SK-N-SH (cell line): Measurements from ENCODE around the gene SEPSECS. TPM values are rescaled to one million over a fixed set of nuclear protein-coding genes. Genes with fewer than 3 reads are reported as not detected.

Source experiments
- CTCF ChIA-PET: fragments of 300-600, 350-600 bp; formaldehyde crosslinking; extraction: SDS; loops from one replicate; lab custom pipeline; 2021; lab: Yijun Ruan, JAX
- POLR2A ChIA-PET: fragments of 350-600 bp; sonication (Branson Sonifier 250); formaldehyde crosslinking; extraction: SDS; loops from one replicate; lab custom pipeline; 2020; ENCODE audit warnings: antibody characterized with exemption, inconsistent platforms; lab: Yijun Ruan, JAX
- DNase-seq: peaks from one replicate; pipeline ENCODE4 v3.0.0; 2012
- H2AFZ ChIP-seq: fragments of 200-600 bp; sonication (generic); 2 replicates; pipeline ENCODE4 v1.8.1; 2016; ENCODE audit warnings: antibody characterized with exemption, mild to moderate bottlenecking, low read depth
- H3F3A ChIP-seq: fragments of 200-600 bp; sonication (generic); replicated peaks from 2 replicates; pipeline ENCODE3; 2016; ENCODE audit warnings: antibody characterized with exemption, mild to moderate bottlenecking; ENCODE audit not compliant: insufficient read depth
- H3K27ac ChIP-seq, 2 experiments: fragments of 200-500 bp in 1 of 2; fragments of 200-600 bp in 1 of 2; sonication (Bioruptor generic) in 1 of 2; sonication (generic), shearing (Covaris generic) in 1 of 2; 2 replicates each; pipeline versions ENCODE4 v1.5.1 to v1.6.1; 2014 to 2016; ENCODE audit warnings: low read depth in 2 of 2, inconsistent platforms in 1 of 2, low read length in 1 of 2, mild to moderate bottlenecking in 1 of 2, mixed read lengths in 1 of 2
- H3K27me3 ChIP-seq: fragments of 200-600 bp; sonication (generic), shearing (Covaris generic); 2 replicates; pipeline ENCODE4 v1.6.1; 2016; ENCODE audit warnings: mixed run types; ENCODE audit not compliant: insufficient read depth
- H3K36me3 ChIP-seq, 2 experiments: fragments of 200-500 bp in 1 of 2; fragments of 200-600 bp in 1 of 2; sonication (Bioruptor generic) in 1 of 2; sonication (generic) in 1 of 2; replicated peaks in 1 of 2; 2 replicates each; pipeline versions ENCODE3 to v1.5.1; 2014 to 2016; ENCODE audit warnings: low read length in 1 of 2, mild to moderate bottlenecking in 1 of 2; ENCODE audit not compliant: insufficient read depth in 2 of 2, control insufficient read depth in 1 of 2
- H3K4me1 ChIP-seq, 2 experiments: fragments of 200-500 bp in 1 of 2; fragments of 200-600 bp in 1 of 2; sonication (Bioruptor generic) in 1 of 2; sonication (generic), shearing (Covaris generic) in 1 of 2; 2 replicates each; pipeline versions ENCODE4 v1.5.1 to v1.6.1; 2014 to 2016; ENCODE audit warnings: low read depth in 1 of 2, low read length in 1 of 2, mixed run types in 1 of 2; ENCODE audit not compliant: insufficient read depth in 2 of 2, control insufficient read depth in 1 of 2
- H3K4me2 ChIP-seq: fragments of 200-600 bp; sonication (generic), shearing (Covaris generic); 2 replicates; pipeline ENCODE4 v1.6.1; 2017; ENCODE audit warnings: mixed run types
- H3K4me3 ChIP-seq, 2 experiments: fragments of 200-500 bp in 1 of 2; fragments of 200-600 bp in 1 of 2; sonication (Bioruptor generic) in 1 of 2; sonication (generic), shearing (Covaris generic) in 1 of 2; 2 replicates each; pipeline versions ENCODE4 v1.5.1 to v1.8.1; 2014 to 2016; ENCODE audit warnings: low read depth in 2 of 2, inconsistent platforms in 1 of 2, low read length in 1 of 2, mild to moderate bottlenecking in 1 of 2, mixed read lengths in 1 of 2, moderate library complexity in 1 of 2
- H3K79me2 ChIP-seq: fragments of 200-600 bp; sonication (generic); 2 replicates; pipeline ENCODE4 v1.8.1; 2017; ENCODE audit warnings: mild to moderate bottlenecking; ENCODE audit not compliant: insufficient read depth
- H3K9ac ChIP-seq: fragments of 200-600 bp; sonication (generic); 2 replicates; pipeline ENCODE4 v1.6.1; 2017; ENCODE audit warnings: mixed run types
- H3K9me2 ChIP-seq: fragments of 200-600 bp; sonication (generic); 2 replicates; pipeline ENCODE4 v1.6.1; 2017; ENCODE audit warnings: mixed run types
- H3K9me3 ChIP-seq: fragments of 200-600 bp; sonication (generic); 2 replicates; pipeline ENCODE4 v1.6.1; 2017; ENCODE audit warnings: mixed run types, mild to moderate bottlenecking, moderate library complexity
- H4K20me1 ChIP-seq: fragments of 200-600 bp; sonication (generic); 2 replicates; pipeline ENCODE4 v1.6.1; 2017; ENCODE audit warnings: mild to moderate bottlenecking, mixed run types; ENCODE audit not compliant: insufficient read depth
- ELF1 ChIP-seq: IDR thresholded peaks from 2 replicates; pipeline ENCODE4 v1.4.0; 2012
- FOSL2 ChIP-seq: IDR thresholded peaks from 2 replicates; pipeline ENCODE4 v1.4.0; 2012; ENCODE audit warnings: low read depth, mild to moderate bottlenecking, moderate library complexity, borderline replicate concordance
- GABPA ChIP-seq: IDR thresholded peaks from 2 replicates; pipeline ENCODE4 v1.4.0; 2012; ENCODE audit warnings: low read depth, mild to moderate bottlenecking
- GATA2 ChIP-seq: sonication (generic); formaldehyde crosslinking; IDR thresholded peaks from 2 replicates; pipeline ENCODE4 v1.5.0; 2020; ENCODE audit warnings: mild to moderate bottlenecking, missing genetic modification reagents
- NFIC ChIP-seq: IDR thresholded peaks from 2 replicates; pipeline ENCODE4 v1.4.0; 2012; ENCODE audit warnings: borderline replicate concordance
- POLR2AphosphoS5 ChIP-seq: IDR thresholded peaks from 2 replicates; pipeline ENCODE4 v1.6.1; 2012; ENCODE audit warnings: low read depth, low read length
- RFX5 ChIP-seq: IDR thresholded peaks from 2 replicates; pipeline ENCODE4 v1.6.1; 2012; ENCODE audit warnings: mild to moderate bottlenecking, improper control_type of control experiment, low read length
- SIN3A ChIP-seq: IDR thresholded peaks from 2 replicates; pipeline ENCODE4 v1.6.1; 2012; ENCODE audit warnings: low read depth, mild to moderate bottlenecking, low read length, moderate library complexity, borderline replicate concordance
- SMC3 ChIP-seq: IDR thresholded peaks from 2 replicates; pipeline ENCODE4 v1.6.1; 2012; ENCODE audit warnings: low read depth, low read length, improper control_type of control experiment
- TEAD4 ChIP-seq: IDR thresholded peaks from 2 replicates; pipeline ENCODE4 v1.4.0; 2012; ENCODE audit warnings: mild to moderate bottlenecking, borderline replicate concordance; ENCODE audit not compliant: insufficient read depth
- WGBS: methylation state at CpG from one replicate; pipeline ENCODE4 v1.1.6; 2017; ENCODE audit warnings: low lambda C conversion rate; 5-methylcytosine and 5-hydroxymethylcytosine counted together
- polyA plus RNA-seq, 3 experiments: library from polyadenylated mRNA; depleted of rRNA; stranded (reverse); fragments of >200 nt; gene quantifications; 2 replicates each; pipeline ENCODE4 v1.2.3, GENCODE V29; 2012
- TF ChIP-seq, protein P1 (sequence below): IDR thresholded peaks from 2 replicates; pipeline ENCODE4; 2012
- TF ChIP-seq, protein P2 (sequence below): fragments of 200-600 bp; sonication (generic); IDR thresholded peaks from 2 replicates; pipeline ENCODE4 v1.6.1; 2017; ENCODE audit warnings: antibody characterized with exemption, mild to moderate bottlenecking, moderate library complexity
- TF ChIP-seq, protein P3 (sequence below): IDR thresholded peaks from 2 replicates; pipeline ENCODE4 v1.4.0; 2012; ENCODE audit warnings: low read depth, borderline replicate concordance
- TF ChIP-seq, protein P4 (sequence below): IDR thresholded peaks from 2 replicates; pipeline ENCODE4 v1.4.0; 2012; ENCODE audit warnings: low read depth
- TF ChIP-seq, protein P5 (sequence below): fragments of 150-350 bp; IDR thresholded peaks from 2 replicates; pipeline ENCODE4 v1.6.1; 2017; ENCODE audit warnings: antibody characterized with exemption, low read length, low read depth, borderline replicate concordance
- TF ChIP-seq, protein P6 (sequence below): fragments of 150-350 bp; IDR thresholded peaks from 2 replicates; pipeline ENCODE4 v1.6.1; 2016; ENCODE audit warnings: mild to moderate bottlenecking, low read depth, low read length

The SEPSECS gene
- polyA plus RNA-seq, 1 of the 3 experiments (the other 2 are of a cell fraction) = 2.0 TPM

DNA sequence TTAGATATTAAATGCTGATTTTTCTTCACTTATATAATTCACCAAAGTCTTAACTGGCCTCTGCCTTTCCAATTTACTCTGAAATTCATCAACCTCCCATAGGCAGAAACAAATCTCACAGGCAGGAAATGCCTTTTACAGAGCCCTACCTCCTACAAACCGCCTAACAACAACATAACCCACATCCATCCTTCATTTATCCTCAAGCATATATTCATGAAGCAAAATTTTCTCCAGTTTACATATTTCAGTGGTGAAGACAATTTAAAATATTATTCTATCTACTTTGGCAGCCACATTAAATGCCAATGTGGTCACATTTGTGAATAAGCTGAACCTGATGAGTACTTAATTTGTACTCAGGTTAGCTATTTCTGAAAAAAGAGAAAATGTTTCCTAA, 30.3 kb downstream of the SEPSECS start:
- Histone ChIP-seq H3K9me2 (no peaks in the 10 kb centered on the region), H3K27me3 (no peaks in the 10 kb centered on the region), H3K4me3 (no peak overlapping the region), H4K20me1 (no peaks in the 10 kb centered on the region)
- 91% methylated on average over 1 of the region's 1 CpG for WGBS
- no peak for DNase-seq
- POLR2A ChIA-PET = no interaction called here
- TF ChIP-seq, protein P1, sequence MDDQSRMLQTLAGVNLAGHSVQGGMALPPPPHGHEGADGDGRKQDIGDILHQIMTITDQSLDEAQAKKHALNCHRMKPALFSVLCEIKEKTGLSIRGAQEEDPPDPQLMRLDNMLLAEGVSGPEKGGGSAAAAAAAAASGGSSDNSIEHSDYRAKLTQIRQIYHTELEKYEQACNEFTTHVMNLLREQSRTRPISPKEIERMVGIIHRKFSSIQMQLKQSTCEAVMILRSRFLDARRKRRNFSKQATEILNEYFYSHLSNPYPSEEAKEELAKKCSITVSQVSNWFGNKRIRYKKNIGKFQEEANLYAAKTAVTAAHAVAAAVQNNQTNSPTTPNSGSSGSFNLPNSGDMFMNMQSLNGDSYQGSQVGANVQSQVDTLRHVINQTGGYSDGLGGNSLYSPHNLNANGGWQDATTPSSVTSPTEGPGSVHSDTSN = no peak
- no peak for TF ChIP-seq FOSL2
- TF ChIP-seq, protein P2, sequence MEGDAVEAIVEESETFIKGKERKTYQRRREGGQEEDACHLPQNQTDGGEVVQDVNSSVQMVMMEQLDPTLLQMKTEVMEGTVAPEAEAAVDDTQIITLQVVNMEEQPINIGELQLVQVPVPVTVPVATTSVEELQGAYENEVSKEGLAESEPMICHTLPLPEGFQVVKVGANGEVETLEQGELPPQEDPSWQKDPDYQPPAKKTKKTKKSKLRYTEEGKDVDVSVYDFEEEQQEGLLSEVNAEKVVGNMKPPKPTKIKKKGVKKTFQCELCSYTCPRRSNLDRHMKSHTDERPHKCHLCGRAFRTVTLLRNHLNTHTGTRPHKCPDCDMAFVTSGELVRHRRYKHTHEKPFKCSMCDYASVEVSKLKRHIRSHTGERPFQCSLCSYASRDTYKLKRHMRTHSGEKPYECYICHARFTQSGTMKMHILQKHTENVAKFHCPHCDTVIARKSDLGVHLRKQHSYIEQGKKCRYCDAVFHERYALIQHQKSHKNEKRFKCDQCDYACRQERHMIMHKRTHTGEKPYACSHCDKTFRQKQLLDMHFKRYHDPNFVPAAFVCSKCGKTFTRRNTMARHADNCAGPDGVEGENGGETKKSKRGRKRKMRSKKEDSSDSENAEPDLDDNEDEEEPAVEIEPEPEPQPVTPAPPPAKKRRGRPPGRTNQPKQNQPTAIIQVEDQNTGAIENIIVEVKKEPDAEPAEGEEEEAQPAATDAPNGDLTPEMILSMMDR = no peak
- TF ChIP-seq, protein P3, sequence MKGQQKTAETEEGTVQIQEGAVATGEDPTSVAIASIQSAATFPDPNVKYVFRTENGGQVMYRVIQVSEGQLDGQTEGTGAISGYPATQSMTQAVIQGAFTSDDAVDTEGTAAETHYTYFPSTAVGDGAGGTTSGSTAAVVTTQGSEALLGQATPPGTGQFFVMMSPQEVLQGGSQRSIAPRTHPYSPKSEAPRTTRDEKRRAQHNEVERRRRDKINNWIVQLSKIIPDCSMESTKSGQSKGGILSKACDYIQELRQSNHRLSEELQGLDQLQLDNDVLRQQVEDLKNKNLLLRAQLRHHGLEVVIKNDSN = no peak
- no peak for TF ChIP-seq ELF1
- no peak for TF ChIP-seq GABPA
- no peak for TF ChIP-seq GATA2 (CRISPR knock-in tag)
- TF ChIP-seq SIN3A = no peak
- TF ChIP-seq POLR2AphosphoS5 = no peak
- TF ChIP-seq, protein P4, sequence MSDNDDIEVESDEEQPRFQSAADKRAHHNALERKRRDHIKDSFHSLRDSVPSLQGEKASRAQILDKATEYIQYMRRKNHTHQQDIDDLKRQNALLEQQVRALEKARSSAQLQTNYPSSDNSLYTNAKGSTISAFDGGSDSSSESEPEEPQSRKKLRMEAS = no peak
- TF ChIP-seq, protein P5, sequence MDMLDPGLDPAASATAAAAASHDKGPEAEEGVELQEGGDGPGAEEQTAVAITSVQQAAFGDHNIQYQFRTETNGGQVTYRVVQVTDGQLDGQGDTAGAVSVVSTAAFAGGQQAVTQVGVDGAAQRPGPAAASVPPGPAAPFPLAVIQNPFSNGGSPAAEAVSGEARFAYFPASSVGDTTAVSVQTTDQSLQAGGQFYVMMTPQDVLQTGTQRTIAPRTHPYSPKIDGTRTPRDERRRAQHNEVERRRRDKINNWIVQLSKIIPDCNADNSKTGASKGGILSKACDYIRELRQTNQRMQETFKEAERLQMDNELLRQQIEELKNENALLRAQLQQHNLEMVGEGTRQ = no peak
- TF ChIP-seq, protein P6, sequence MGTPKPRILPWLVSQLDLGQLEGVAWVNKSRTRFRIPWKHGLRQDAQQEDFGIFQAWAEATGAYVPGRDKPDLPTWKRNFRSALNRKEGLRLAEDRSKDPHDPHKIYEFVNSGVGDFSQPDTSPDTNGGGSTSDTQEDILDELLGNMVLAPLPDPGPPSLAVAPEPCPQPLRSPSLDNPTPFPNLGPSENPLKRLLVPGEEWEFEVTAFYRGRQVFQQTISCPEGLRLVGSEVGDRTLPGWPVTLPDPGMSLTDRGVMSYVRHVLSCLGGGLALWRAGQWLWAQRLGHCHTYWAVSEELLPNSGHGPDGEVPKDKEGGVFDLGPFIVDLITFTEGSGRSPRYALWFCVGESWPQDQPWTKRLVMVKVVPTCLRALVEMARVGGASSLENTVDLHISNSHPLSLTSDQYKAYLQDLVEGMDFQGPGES = no peak
- TF ChIP-seq TEAD4 = no peak
- TF ChIP-seq NFIC = no peak
- no peak for TF ChIP-seq RFX5
- TF ChIP-seq SMC3 = no peak
- TF ChIP-seq, all 33 proteins: peak for 0
- H3K4me1 ChIP-seq = no peaks in the 10 kb centered on the region
- CTCF ChIA-PET = interaction anchor here (1.5 to 4.6 kb wide), 2 partner anchors 14 to 150 kb away, joined by 5 to 23 read pairs; no protein-coding TSS in a partner anchor
- no peak overlapping the region for H3K4me2 ChIP-seq
- H3K36me3 ChIP-seq = peaks cover 0 to 4% of the 10 kb centered on the region in 2 experiments
- H3K9me3 ChIP-seq = no peaks in the 10 kb centered on the region
- H2AFZ ChIP-seq = no peak overlapping the region
- no peak overlapping the region for H3K9ac ChIP-seq
- no peaks in the 10 kb centered on the region for H3F3A ChIP-seq
- no peaks in the 10 kb centered on the region for H3K79me2 ChIP-seq
- no peak overlapping the region for H3K27ac ChIP-seq
